PFSK-1 (cell line): Measurements from ENCODE around the gene JCHAIN.

ENCODE experiments used
- FOXP2 ChIP-seq: optimal IDR thresholded peaks from 2 replicates; pipeline ENCODE3; 2011; ENCODE audit warnings: borderline replicate concordance, control low read depth, inconsistent platforms; ENCODE audit not compliant: insufficient read depth; ENCODE audit errors: extremely low read length, extremely low read depth
- POLR2AphosphoS5 ChIP-seq: IDR thresholded peaks from 2 replicates; pipeline ENCODE4 v1.6.1; 2012; ENCODE audit warnings: low read depth, mild to moderate bottlenecking, control low read depth, low read length, moderate library complexity
- SIN3A ChIP-seq: IDR thresholded peaks from 2 replicates; pipeline ENCODE4 v1.6.1; 2012; ENCODE audit warnings: mild to moderate bottlenecking, low read length, moderate library complexity, borderline replicate concordance; ENCODE audit not compliant: insufficient read depth
- TAF1 ChIP-seq: IDR thresholded peaks from 2 replicates; pipeline ENCODE4 v1.6.1; 2012; ENCODE audit warnings: low read length, control low read depth, borderline replicate concordance; ENCODE audit not compliant: insufficient read depth
- TF ChIP-seq, protein P1 (sequence below), 2 experiments: IDR thresholded peaks; 2 replicates each; pipeline versions ENCODE4 v1.6.1 to v1.8.0; 2011 to 2012; ENCODE audit warnings: low read depth in 2 of 2, low read length in 2 of 2, control low read depth in 1 of 2, inconsistent platforms in 1 of 2, mild to moderate bottlenecking in 1 of 2, moderate library complexity in 1 of 2; ENCODE audit not compliant: insufficient read depth in 1 of 2

DNA sequence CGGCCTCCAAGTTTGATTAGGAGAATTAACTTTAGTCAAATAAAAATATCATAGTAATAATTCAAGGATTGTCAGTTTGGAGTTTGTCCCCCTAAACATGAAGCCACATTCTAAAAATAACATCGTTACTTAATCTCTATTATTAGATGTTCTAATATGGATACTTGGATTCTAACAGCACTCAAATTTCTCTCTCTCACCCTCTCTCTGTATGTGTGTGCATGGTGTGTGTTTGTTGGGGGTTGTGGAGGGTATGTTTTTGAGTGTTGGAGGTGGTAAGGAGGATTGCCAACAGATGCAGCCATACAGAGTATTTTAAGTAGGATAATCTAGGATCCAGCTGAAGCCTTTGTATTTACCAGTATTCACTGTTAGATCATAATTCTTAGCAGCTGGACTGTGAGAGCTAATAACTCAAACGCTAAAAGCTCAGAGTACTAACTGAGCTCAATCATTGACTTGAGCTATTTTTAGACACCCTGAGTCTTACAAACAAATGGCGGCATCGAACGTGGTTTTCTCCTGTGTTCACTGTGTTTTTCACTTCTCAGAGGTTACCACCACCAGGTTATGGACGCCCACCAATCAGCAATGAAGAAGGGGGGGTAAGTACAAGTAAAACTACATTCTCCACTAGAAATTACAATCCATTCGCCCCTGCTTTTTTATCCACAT is 28.9 kb downstream of the JCHAIN start:
- TF ChIP-seq POLR2AphosphoS5 (no peak), SIN3A (no peak), TAF1 (no peak), FOXP2 (no peak)
- TF ChIP-seq, protein P1, sequence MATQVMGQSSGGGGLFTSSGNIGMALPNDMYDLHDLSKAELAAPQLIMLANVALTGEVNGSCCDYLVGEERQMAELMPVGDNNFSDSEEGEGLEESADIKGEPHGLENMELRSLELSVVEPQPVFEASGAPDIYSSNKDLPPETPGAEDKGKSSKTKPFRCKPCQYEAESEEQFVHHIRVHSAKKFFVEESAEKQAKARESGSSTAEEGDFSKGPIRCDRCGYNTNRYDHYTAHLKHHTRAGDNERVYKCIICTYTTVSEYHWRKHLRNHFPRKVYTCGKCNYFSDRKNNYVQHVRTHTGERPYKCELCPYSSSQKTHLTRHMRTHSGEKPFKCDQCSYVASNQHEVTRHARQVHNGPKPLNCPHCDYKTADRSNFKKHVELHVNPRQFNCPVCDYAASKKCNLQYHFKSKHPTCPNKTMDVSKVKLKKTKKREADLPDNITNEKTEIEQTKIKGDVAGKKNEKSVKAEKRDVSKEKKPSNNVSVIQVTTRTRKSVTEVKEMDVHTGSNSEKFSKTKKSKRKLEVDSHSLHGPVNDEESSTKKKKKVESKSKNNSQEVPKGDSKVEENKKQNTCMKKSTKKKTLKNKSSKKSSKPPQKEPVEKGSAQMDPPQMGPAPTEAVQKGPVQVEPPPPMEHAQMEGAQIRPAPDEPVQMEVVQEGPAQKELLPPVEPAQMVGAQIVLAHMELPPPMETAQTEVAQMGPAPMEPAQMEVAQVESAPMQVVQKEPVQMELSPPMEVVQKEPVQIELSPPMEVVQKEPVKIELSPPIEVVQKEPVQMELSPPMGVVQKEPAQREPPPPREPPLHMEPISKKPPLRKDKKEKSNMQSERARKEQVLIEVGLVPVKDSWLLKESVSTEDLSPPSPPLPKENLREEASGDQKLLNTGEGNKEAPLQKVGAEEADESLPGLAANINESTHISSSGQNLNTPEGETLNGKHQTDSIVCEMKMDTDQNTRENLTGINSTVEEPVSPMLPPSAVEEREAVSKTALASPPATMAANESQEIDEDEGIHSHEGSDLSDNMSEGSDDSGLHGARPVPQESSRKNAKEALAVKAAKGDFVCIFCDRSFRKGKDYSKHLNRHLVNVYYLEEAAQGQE (IDR thresholded peaks at IDR 0.05; ENCODE audit: insufficient read depth in 1 of 2, low read depth in 2 of 2, low read length in 2 of 2), result no peak
